GM21390 (cell line): ENCODE results near the gene SSR3.
"Not testable (repeated sequence)": the region's sequence is repeated elsewhere in the genome, so short reads cannot be mapped to it uniquely, and the experiment has no call there.

Source experiments
- ATAC-seq: cut with Tn5 transposase; IDR thresholded peaks from one replicate; pipeline ENCODE4 v1.9.1; 2021; ENCODE audit not compliant: unreplicated experiment

Gene SSR3

GRCh38 chr3:156554842-156555687 is at the start of gene SSR3:
Gene SSR3, minus strand, starts transcription at chr3:156555117. Its CDS starts 28 bp downstream, at chr3:156555089.
- ATAC-seq: peak; percentile 99

DNA sequence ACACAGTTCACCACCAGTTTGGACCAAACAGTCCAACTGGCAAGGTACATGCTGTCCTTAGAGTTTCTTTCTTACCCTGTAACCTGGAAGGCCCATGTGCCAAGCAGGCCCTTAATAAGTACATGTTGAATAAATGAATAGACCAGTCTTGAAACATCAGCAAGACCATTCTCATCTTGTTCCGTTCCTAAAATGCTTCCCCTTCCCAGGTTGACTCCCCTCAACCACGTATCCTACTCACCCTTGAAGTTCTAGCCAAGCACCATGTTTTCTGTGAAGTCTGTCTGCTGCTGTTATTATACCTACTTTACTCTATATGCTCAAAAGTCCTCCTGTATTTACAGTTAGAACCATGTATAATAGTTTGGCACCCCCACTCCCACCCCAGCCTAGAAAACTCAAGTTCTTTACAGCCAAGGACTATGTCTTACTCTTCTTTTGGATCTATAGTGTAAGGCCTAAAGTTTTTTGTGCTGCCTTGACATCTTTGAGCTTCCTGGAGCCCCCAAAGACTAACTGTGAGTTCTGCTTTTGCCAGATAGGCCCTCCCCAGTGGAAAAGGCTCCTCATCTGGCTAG is 49.2 kb upstream of the SSR3 start:
- ATAC-seq: no peak

DNA sequence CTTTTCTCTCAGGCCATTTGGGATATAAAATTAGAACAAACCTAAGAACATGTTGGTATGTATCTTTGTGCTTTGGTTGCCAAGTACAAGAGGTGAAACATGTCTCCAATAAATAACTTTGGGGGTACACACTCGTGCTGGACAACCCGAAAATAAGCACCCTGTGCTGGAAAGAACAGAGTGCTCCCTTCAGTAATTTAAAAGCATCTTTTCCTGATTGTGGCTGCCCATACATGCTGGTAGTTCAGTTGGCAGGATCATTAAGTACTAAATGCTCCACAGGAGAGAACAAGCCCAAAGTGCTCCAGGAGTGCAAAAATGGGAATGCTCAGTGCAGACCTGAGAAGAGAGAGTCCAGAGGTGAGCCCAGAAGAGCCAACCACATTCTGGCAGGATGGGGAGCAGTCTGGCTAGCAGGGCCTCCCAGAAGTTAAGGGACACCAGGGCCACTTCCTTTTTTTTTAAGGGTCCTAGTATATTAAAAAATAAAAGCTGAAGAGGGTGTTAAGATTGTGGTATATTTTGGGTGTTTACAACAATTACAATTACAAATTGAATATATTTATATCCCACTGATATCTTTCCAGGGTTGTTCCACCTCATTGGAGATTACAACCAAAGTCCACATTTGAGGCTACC is 48.6 kb upstream of the SSR3 start:
- no peak for ATAC-seq

DNA sequence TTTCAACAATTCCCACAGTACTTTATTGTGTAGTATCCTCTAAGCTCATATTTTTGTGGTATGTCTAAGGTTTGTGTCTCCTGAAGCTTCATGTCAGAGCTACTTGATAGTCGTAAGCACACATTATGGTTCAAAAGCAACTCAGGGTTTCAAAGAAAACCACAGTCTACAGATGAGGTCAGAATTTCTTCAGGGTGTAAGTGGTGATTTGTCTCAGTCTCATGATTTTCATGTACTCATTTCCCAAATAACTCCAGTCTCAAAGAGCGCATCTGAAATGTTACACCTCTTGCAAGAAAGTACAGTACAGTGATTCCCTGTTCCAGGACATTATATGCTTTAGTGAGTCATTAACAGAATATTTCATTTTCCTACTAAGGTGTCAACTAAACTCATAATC is 47.5 kb upstream of the SSR3 start:
- ATAC-seq: peak; percentile 51

- no peak for ATAC-seq
Measured at GRCh38 chr3:156601497-156601896, 46.6 kb upstream of the SSR3 start.

DNA sequence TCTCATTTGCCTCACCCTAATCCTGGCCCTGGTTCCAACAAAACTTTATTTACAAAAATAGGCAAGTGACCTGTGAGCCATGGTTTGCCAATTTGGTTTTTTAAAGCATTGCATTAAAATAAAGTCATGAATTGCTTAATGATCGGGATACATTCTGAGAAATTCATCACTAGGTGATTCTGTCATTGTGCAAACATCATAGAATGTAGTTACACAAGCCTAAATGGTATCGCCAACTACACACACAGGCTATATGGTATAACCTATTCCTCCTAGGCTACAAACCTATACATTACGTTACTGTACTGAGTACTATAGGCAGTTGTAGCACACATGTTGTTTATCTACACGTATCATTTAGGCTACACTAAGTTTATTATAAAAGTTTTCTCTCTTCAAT is 45.9 kb upstream of the SSR3 start:
- ATAC-seq: no peak

- ATAC-seq: no peak
Measured at GRCh38 chr3:156599089-156599874, 44.4 kb upstream of the SSR3 start.

DNA sequence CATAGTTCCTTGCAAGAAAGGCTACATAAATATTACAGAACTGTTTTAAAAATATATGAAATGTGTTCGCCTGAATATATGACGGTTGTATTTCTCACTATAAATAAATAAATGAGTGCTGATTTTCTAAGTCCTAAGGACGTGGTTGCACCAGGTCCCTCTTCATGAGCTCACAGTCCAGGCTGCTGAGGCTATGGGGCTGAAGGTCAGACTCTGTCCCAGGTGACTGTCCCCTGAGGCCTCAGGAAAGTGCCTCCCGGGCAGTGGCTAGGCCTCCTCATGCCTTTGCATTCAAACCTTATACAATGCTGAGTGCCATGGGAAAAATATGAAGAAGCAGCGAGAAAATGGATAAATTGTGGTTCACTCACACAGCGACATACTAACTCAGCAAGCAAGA is 43.5 kb upstream of the SSR3 start:
- ATAC-seq: no peak

- ATAC-seq: no peak
Measured at GRCh38 chr3:156594219-156594683, 39.3 kb upstream of the SSR3 start.

GRCh38 chr3:156593814-156594213 is 38.9 kb upstream of the SSR3 start:
- no peak for ATAC-seq

DNA sequence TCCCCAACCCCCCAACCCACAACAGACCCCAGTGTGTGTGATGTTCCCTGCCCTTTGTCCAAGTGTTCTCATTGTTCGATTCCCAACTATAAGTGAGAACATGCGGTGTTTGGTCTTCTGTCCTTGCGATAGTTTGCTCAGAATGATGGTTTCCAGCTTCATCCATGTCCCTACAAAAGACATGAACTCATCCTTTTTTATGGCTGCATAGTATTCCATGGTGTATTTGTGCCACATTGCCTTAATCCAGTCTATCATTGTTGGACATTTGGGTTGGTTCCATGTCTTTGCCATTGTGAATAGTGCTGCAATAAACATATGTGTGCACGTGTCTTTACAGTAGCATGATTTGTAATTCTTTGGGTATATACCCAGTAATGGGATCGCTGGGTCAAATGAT is 34.9 kb upstream of the SSR3 start:
- ATAC-seq: not testable (repeated sequence)

GRCh38 chr3:156587760-156588069 is 32.8 kb upstream of the SSR3 start:
- peak; percentile 12 for ATAC-seq

GRCh38 chr3:156586905-156587759 is 32.2 kb upstream of the SSR3 start:
- ATAC-seq: peak; percentile 58

DNA sequence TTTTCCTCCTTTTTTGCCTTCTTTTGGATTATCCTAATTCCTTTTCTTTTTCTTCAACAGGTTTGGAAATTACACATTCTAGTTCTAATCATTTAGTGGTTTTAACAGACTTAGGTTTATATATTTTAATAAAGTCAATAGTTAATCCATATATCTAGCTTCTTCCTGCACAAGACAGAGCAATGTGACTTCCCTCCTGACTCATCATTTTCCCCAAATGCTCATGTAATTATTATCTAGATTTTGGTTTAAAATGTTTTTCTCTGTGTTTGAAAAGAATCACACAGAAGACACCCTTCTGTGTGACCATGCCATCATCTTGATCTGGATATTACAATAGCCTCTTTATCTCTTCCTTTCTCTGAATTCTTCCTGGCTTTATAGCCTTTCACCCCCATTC is 28.6 kb upstream of the SSR3 start:
- ATAC-seq: no peak

- peak; percentile 73 for ATAC-seq
Measured at GRCh38 chr3:156582532-156583183, 27.7 kb upstream of the SSR3 start.

DNA sequence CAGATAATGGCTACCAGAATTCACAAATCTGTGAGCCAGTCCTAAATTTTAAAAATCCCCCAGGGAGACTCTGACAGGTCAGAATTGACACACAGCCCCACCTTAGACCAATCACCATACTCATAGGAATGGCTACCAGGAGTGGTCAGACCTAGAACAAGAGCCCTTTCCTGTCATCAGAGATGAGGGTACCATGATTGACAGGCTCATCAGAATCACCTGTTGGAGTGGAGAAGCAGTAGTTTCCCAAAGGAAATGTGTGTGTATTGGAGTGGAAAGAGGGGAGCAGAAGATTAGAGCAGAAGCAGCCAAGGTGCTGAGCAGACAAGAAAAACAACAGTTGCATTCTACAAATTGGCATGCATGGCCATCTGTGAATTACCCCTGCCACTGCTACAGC is 27.0 kb upstream of the SSR3 start:
- no peak for ATAC-seq

- no peak for ATAC-seq
Measured at GRCh38 chr3:156581033-156581432, 26.1 kb upstream of the SSR3 start.

DNA sequence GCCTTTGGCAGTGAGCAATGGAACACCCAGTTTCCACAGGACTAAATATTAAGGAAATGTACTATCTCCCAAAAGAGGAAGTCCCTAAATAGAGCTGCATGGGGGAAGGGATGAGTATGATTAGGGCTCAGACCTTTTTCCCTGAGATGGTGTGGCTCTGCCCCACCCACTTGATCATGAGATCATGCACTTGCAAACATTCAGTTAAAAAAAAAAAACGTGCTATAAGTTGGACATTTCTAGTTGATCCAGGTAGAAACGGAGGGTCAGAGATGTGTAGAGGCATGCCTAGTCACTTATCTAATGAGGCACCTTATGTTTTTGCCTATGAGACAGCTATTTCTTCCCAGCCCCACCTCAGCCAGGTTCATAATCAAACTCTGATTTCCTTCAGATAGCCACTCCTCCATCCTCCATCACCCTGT is 24.5 kb upstream of the SSR3 start:
- no peak for ATAC-seq

DNA sequence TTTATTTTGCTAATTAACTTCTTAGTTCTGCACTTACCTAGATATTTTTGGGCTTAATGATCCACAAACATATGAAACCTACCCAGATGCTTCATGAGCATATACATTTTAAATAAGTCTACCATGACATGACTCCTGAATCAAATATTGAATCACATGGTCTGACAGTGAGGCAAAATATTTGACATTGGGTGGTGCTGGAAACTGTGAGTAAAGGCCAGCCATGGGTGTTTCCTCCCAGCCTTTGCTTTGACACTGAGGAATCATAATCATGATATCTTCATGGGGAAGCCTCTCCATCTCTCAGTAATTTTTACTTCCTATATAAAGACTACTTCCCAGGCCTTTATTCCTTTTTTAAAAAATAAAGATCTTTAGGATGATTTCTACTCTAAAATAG is 22.8 kb upstream of the SSR3 start:
- ATAC-seq: no peak
